H1 (cell line): ENCODE results near the gene SYT17. TPM values are rescaled to one million over a fixed set of nuclear protein-coding genes. Genes with fewer than 3 reads are reported as not detected.

ENCODE experiments used
- CTCF ChIA-PET: fragments of 300-600 bp; sonication (Branson Sonifier 250); formaldehyde crosslinking; loops from one replicate; lab custom pipeline; 2021; ENCODE audit not compliant: partially characterized antibody; lab: Charles Lee
- POLR2A ChIA-PET: fragments of 300-600 bp; sonication (Branson Sonifier 250); formaldehyde crosslinking; loops from one replicate; lab custom pipeline; 2021; ENCODE audit warnings: inconsistent platforms; ENCODE audit not compliant: partially characterized antibody; lab: Charles Lee
- DNase-seq, 2 experiments: peaks; one replicate each; pipeline versions ENCODE4 v3.0.0 to v3.0.0-alpha.2; 2010 to 2022; ENCODE audit warnings: low spot score in 2 of 2, low read depth in 1 of 2, mixed read lengths in 1 of 2
- FAIRE-seq: peaks from 2 replicates; lab custom pipeline; 2011; peaks lifted over from hg19 to GRCh38; lab: Jason Lieb, UNC
- H2AFZ ChIP-seq: 2 replicates; pipeline ENCODE4 v1.8.1; 2012; ENCODE audit warnings: low read length, inconsistent platforms
- H2AK5ac ChIP-seq: 2 replicates; pipeline ENCODE4 v1.6.1; 2013; ENCODE audit warnings: low read depth, low read length
- H2BK120ac ChIP-seq: replicated peaks from 2 replicates; pipeline ENCODE3; 2013; ENCODE audit warnings: low read depth, low read length, inconsistent platforms
- H2BK12ac ChIP-seq: 2 replicates; pipeline ENCODE4 v1.6.1; 2013; ENCODE audit warnings: low read depth, low read length
- H2BK15ac ChIP-seq: 2 replicates; pipeline ENCODE4 v1.6.1; 2013; ENCODE audit warnings: low read length
- H2BK20ac ChIP-seq: 2 replicates; pipeline ENCODE4 v1.6.1; 2013; ENCODE audit warnings: low read length
- H2BK5ac ChIP-seq: 2 replicates; pipeline ENCODE4 v1.6.1; 2013; ENCODE audit warnings: low read depth, low read length
- H3K14ac ChIP-seq: 2 replicates; pipeline ENCODE4 v1.6.1; 2013; ENCODE audit warnings: inconsistent platforms; ENCODE audit not compliant: insufficient read length
- H3K18ac ChIP-seq: 2 replicates; pipeline ENCODE4 v1.6.1; 2013; ENCODE audit warnings: low read length; ENCODE audit errors: extremely low read depth
- H3K23ac ChIP-seq: 2 replicates; pipeline ENCODE4 v1.6.1; 2013; ENCODE audit warnings: inconsistent platforms; ENCODE audit not compliant: insufficient read length
- H3K23me2 ChIP-seq: 2 replicates; pipeline ENCODE4 v1.6.1; 2013; ENCODE audit warnings: low read depth, low read length
- H3K27ac ChIP-seq: 2 replicates; pipeline ENCODE4 v1.6.1; 2011; ENCODE audit warnings: low read depth, low read length, inconsistent platforms
- H3K27me3 ChIP-seq, 4 experiments: replicated peaks in 1 of 4; 1 replicate in 1 of 4; 2 replicates in 3 of 4; pipeline versions ENCODE4 v1.6.1 to v1.8.1; 2011 to 2013; ENCODE audit warnings: low read length in 3 of 4, mild to moderate bottlenecking in 3 of 4, inconsistent platforms in 2 of 4, mixed read lengths in 2 of 4, moderate library complexity in 1 of 4; ENCODE audit not compliant: control insufficient read depth in 3 of 4, insufficient read depth in 3 of 4; ENCODE audit errors: extremely low read depth in 1 of 4
- H3K36me3 ChIP-seq, 4 experiments: 2 replicates each; pipeline versions ENCODE4 v1.6.1 to v1.8.1; 2011 to 2013; ENCODE audit warnings: mild to moderate bottlenecking in 4 of 4, low read length in 3 of 4, moderate library complexity in 2 of 4, control low read depth in 1 of 4, inconsistent platforms in 1 of 4; ENCODE audit not compliant: insufficient read depth in 4 of 4, control insufficient read depth in 2 of 4
- H3K4ac ChIP-seq: replicated peaks from 2 replicates; pipeline ENCODE3; 2013; ENCODE audit warnings: low read length, low read depth, mixed read lengths, inconsistent platforms; ENCODE audit not compliant: insufficient read length
- H3K4me1 ChIP-seq, 4 experiments: replicated peaks in 1 of 4; 1 replicate in 1 of 4; 2 replicates in 3 of 4; pipeline versions ENCODE4 v1.6.1 to v1.8.1; 2011 to 2013; ENCODE audit warnings: low read length in 3 of 4, inconsistent platforms in 2 of 4, mixed read lengths in 1 of 4; ENCODE audit not compliant: insufficient read depth in 4 of 4, control insufficient read depth in 3 of 4
- H3K4me2 ChIP-seq, 2 experiments: 2 replicates each; pipeline versions ENCODE4 v1.6.1 to v1.8.1; 2011 to 2013; ENCODE audit warnings: low read depth in 2 of 2, low read length in 2 of 2, control low read depth in 1 of 2, inconsistent platforms in 1 of 2, mild to moderate bottlenecking in 1 of 2; ENCODE audit not compliant: insufficient read depth in 1 of 2
- H3K4me3 ChIP-seq, 4 experiments: fragments of 200-600, 300-600 bp in 1 of 4; sonication (generic), shearing (Covaris generic), sonication (Bioruptor Twin) in 1 of 4; 2 replicates each; pipeline versions ENCODE4 v1.5.1 to v1.8.1; 2011 to 2016; ENCODE audit warnings: low read length in 4 of 4, low read depth in 3 of 4, control low read depth in 2 of 4, inconsistent platforms in 2 of 4, mild to moderate bottlenecking in 2 of 4, mixed read lengths in 1 of 4, moderate library complexity in 1 of 4; ENCODE audit not compliant: insufficient read depth in 2 of 4; ENCODE audit errors: extremely low read depth in 1 of 4
- H3K56ac ChIP-seq: replicated peaks from 2 replicates; pipeline ENCODE3; 2013; ENCODE audit warnings: low read depth, mild to moderate bottlenecking, mixed read lengths, low read length, inconsistent platforms; ENCODE audit not compliant: insufficient read length
- H3K79me1 ChIP-seq: 2 replicates; pipeline ENCODE4 v1.6.1; 2013; ENCODE audit warnings: low read depth, low read length, control low read depth
- H3K79me2 ChIP-seq, 2 experiments: 2 replicates each; pipeline versions ENCODE4 v1.6.1 to v1.8.1; 2012 to 2013; ENCODE audit warnings: low read length in 2 of 2, mild to moderate bottlenecking in 2 of 2, inconsistent platforms in 1 of 2; ENCODE audit not compliant: insufficient read depth in 2 of 2, control insufficient read depth in 1 of 2
- H3K9ac ChIP-seq, 4 experiments: replicated peaks in 1 of 4; 1 replicate in 1 of 4; 2 replicates in 3 of 4; pipeline versions ENCODE4 v1.6.1 to v1.8.1; 2011 to 2013; ENCODE audit warnings: low read depth in 3 of 4, low read length in 3 of 4, control low read depth in 2 of 4, mild to moderate bottlenecking in 2 of 4, moderate library complexity in 2 of 4, inconsistent platforms in 1 of 4; ENCODE audit errors: extremely low read depth in 1 of 4
- H3K9me3 ChIP-seq, 2 experiments: 2 replicates each; pipeline versions ENCODE4 v1.6.1 to v1.8.1; 2012 to 2013; ENCODE audit warnings: mild to moderate bottlenecking in 2 of 2, moderate library complexity in 2 of 2, control low read depth in 1 of 2, inconsistent platforms in 1 of 2, low read depth in 1 of 2, low read length in 1 of 2, mixed read lengths in 1 of 2; ENCODE audit not compliant: insufficient read depth in 2 of 2
- H4K20me1 ChIP-seq, 2 experiments: replicated peaks in 1 of 2; 2 replicates each; pipeline versions ENCODE3 to v1.8.1; 2011 to 2013; ENCODE audit warnings: inconsistent platforms in 2 of 2, low read length in 2 of 2, mild to moderate bottlenecking in 1 of 2; ENCODE audit not compliant: insufficient read depth in 2 of 2, control insufficient read depth in 1 of 2
- H4K5ac ChIP-seq: 2 replicates; pipeline ENCODE4 v1.6.1; 2013; ENCODE audit warnings: low read length, low read depth, mixed read lengths, inconsistent platforms; ENCODE audit not compliant: insufficient read length
- H4K8ac ChIP-seq: 2 replicates; pipeline ENCODE4 v1.8.0; 2013; ENCODE audit warnings: mild to moderate bottlenecking, moderate library complexity, low read length, inconsistent platforms; ENCODE audit not compliant: insufficient read depth; ENCODE audit errors: extremely low read depth
- H4K91ac ChIP-seq: replicated peaks from 2 replicates; pipeline ENCODE3; 2013; ENCODE audit warnings: low read length, mixed read lengths, inconsistent platforms; ENCODE audit not compliant: insufficient read length
- ATF3 ChIP-seq: IDR thresholded peaks from 2 replicates; pipeline ENCODE4 v1.6.1; 2011; ENCODE audit warnings: low read depth, mild to moderate bottlenecking, low read length; ENCODE audit not compliant: insufficient read depth
- CBX5 ChIP-seq: fragments of 300-800, 300-1000 bp; sonication (generic); IDR thresholded peaks from 2 replicates; pipeline ENCODE4 v1.7.1; 2016; ENCODE audit warnings: antibody characterized with exemption, low read length, low read depth
- FOSL1 ChIP-seq: IDR thresholded peaks from 2 replicates; pipeline ENCODE4 v1.6.1; 2011; ENCODE audit warnings: mild to moderate bottlenecking, low read depth, low read length, moderate library complexity; ENCODE audit not compliant: insufficient read depth
- POLR2AphosphoS5 ChIP-seq: IDR thresholded peaks from 2 replicates; pipeline ENCODE4 v1.6.1; 2011; ENCODE audit warnings: low read depth, low read length
- SP1 ChIP-seq: IDR thresholded peaks from 2 replicates; pipeline ENCODE4 v1.6.1; 2011; ENCODE audit warnings: low read depth, low read length
- SP2 ChIP-seq: IDR thresholded peaks from 2 replicates; pipeline ENCODE4 v1.6.1; 2012; ENCODE audit warnings: mild to moderate bottlenecking, low read length, inconsistent platforms
- TAF1 ChIP-seq: IDR thresholded peaks from 2 replicates; pipeline ENCODE4 v1.6.1; 2011; ENCODE audit warnings: mild to moderate bottlenecking, low read depth, low read length
- WGBS, 2 experiments: shearing (Covaris generic) in 1 of 2; methylation state at CpG; one replicate each; pipeline versions ENCODE4 v1.1.6 to v1.1.7; 2013 to 2015; ENCODE audit warnings: low lambda C conversion rate in 2 of 2, mixed read lengths in 2 of 2, inconsistent platforms in 1 of 2, low coverage in 1 of 2, missing lambda C conversion rate in 1 of 2; ENCODE audit not compliant: insufficient replicate concordance in 2 of 2, insufficient coverage in 1 of 2, insufficient read length in 1 of 2; ENCODE audit errors: extremely low coverage in 1 of 2, missing lambda C conversion rate in 1 of 2; 5-methylcytosine and 5-hydroxymethylcytosine counted together
- polyA plus RNA-seq, 7 experiments: library from polyadenylated mRNA; depleted of rRNA in 3 of 7; stranded (reverse) in 5 of 7; unstranded in 2 of 7; fragments of >200 nt in 5 of 7; fragments of 200-250 nt in 2 of 7; gene quantifications; 1 replicate in 5 of 7; 2 replicates in 1 of 7; 4 replicates in 1 of 7; pipeline versions ENCODE4 v1.2.1 to v1.2.3, GENCODE V29; 2011 to 2013; ENCODE audit warnings: missing spikeins in 2 of 7, mixed read lengths in 2 of 7
- total RNA-seq: library from RNA; stranded (reverse); fragmentation: NEBNext Ultra II Directional; extraction: Animal tissue kit (Norgen Biotek cat#: 25700); gene quantifications from 2 replicates; pipeline ENCODE4 v1.2.1, GENCODE V29; 2021

The SYT17 gene
- total and polyA plus RNA-seq, 2 of the 8 experiments (the other 6 are each of a cell fraction or from before 2014, with no cell fraction given) = 5.8 to 18.1 TPM

GRCh38 chr16:19219836-19220235, 51.8 kb downstream of the SYT17 start:
- no peak overlapping the region for H3K14ac ChIP-seq
- POLR2A ChIA-PET = no interaction called here
- no peak overlapping the region for H2AFZ ChIP-seq

More at GRCh38 chr16:19219836-19220235, 51.8 kb downstream of the SYT17 start:
- FAIRE-seq (no peak), DNase-seq (no peak)
- WGBS, 2 experiments = 95% methylated on average over 2 of the region's 2 CpGs; no CpG with 5 or more reads in 1 of the 2 experiments
- Histone ChIP-seq H3K4ac (no peak overlapping the region), H3K27me3 (no peaks in the 10 kb centered on the region), H2BK15ac (no peak overlapping the region), H4K8ac (no peak overlapping the region), H3K23me2 (peaks cover 2% of the 10 kb centered on the region; the same call in 1 of the 2 replicates), H3K9ac (no peak overlapping the region), H3K4me1 (no peaks in the 10 kb centered on the region), H2AK5ac (no peak overlapping the region), H4K5ac (no peak overlapping the region), H3K56ac (no peak overlapping the region), H2BK12ac (no peak overlapping the region), H4K20me1 (no peaks in the 10 kb centered on the region), H3K18ac (no peak overlapping the region), H3K4me2 (no peak overlapping the region), H3K9me3 (0 out of 4 replicates have a peak, but pooled peaks cover 0 to 4% of the 10 kb centered on the region in 2 experiments), H3K23ac (no peak overlapping the region), H3K79me2 (no peaks in the 10 kb centered on the region), H3K27ac (no peak overlapping the region), H3K79me1 (no peaks in the 10 kb centered on the region), H3K36me3 (no peaks in the 10 kb centered on the region), H2BK5ac (no peak overlapping the region), H2BK120ac (no peak overlapping the region), H4K91ac (no peak overlapping the region), H2BK20ac (no peak overlapping the region), H3K4me3 (no peak overlapping the region)
- TF ChIP-seq ATF3 = no peak
- no peak for TF ChIP-seq CBX5
- no peak for TF ChIP-seq FOSL1
- no peak for TF ChIP-seq SP2
- TF ChIP-seq TAF1 = no peak
- no peak for TF ChIP-seq SP1
- TF ChIP-seq POLR2AphosphoS5 = no peak
- CTCF ChIA-PET = no interaction called here
